Activated naive CD4-positive, alpha-beta T cell treated with anti-CD3 and anti-CD28 coated beads for 36 hours (primary cell): ENCODE measurements around the gene HIGD1B. TPM values are rescaled to one million over a fixed set of nuclear protein-coding genes. Genes with fewer than 3 reads are reported as not detected.

Experiments used
- CTCF ChIA-PET: fragments of 350-600 bp; sonication (Branson Sonifier 250); formaldehyde crosslinking; loops from one replicate; lab custom pipeline; 2021; ENCODE audit warnings: antibody characterized with exemption; lab: Charles Lee
- DNase-seq: peaks from one replicate; pipeline ENCODE4 v3.0.0-alpha.2; 2020
- H3K27ac Mint-ChIP-seq: one replicate; pipeline ENCODE4 v1.8.0; 2021; ENCODE audit warnings: mild to moderate bottlenecking, mixed read lengths
- H3K27me3 Mint-ChIP-seq: one replicate; pipeline ENCODE4 v1.8.0; 2021; ENCODE audit warnings: low read depth, mixed read lengths
- H3K36me3 Mint-ChIP-seq: one replicate; pipeline ENCODE4 v1.8.0; 2021; ENCODE audit warnings: low read depth, mixed read lengths
- H3K4me1 Mint-ChIP-seq: one replicate; pipeline ENCODE4 v1.8.0; 2021; ENCODE audit warnings: low read depth, mixed read lengths
- H3K4me3 Mint-ChIP-seq: one replicate; pipeline ENCODE4 v1.8.0; 2021; ENCODE audit warnings: mild to moderate bottlenecking, moderate library complexity, mixed read lengths
- H3K9me3 Mint-ChIP-seq: one replicate; pipeline ENCODE4 v1.8.0; 2021; ENCODE audit warnings: mixed read lengths
- intact Hi-C: fragments of 100-400 bp; cut with micrococcal nuclease; formaldehyde crosslinking; loops from one replicate; pipeline ENCODE4 v1.15.1; 2023
- total RNA-seq, 2 experiments: library from RNA; stranded (reverse); gene quantifications; one replicate each; pipeline ENCODE4 v1.2.3, GENCODE V29; 2021

HIGD1B gene
- total RNA-seq, 2 experiments from 2014 or later: not detected

- intact Hi-C loops: no loop called here
- peaks cover 10% of the 10 kb centered on the region for H3K4me1 Mint-ChIP-seq
Observed at GRCh38 chr17:44826123-44826790, 21.4 kb upstream of the HIGD1B start.

DNA sequence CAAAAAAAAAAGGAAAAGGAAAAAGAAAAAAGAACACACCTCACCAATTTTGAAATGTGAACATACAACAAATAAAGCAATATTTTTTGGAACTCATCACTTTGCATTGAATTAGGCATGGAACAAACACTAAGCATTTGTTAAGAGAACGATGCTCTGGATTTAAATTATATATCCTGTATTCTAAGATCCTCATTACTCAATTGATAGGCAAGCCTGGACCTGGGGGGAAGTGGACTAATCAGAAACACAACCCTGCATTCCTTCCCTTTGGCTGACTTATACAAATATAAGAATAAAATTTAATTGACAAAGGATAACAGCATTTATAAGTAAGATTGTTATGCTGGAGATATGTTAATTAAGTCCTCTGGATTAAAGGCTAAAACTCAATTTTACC is 19.8 kb upstream of the HIGD1B start:
- H3K9me3 Mint-ChIP-seq: no peaks in the 10 kb centered on the region
- no peak overlapping the region for H3K27ac Mint-ChIP-seq
- CTCF ChIA-PET: interaction anchor here (0.5 to 1.1 kb wide), 3 partner anchors 49 to 493 kb away, joined by 3 to 4 read pairs (median 4); no protein-coding TSS in a partner anchor
- DNase-seq: no peak
- H3K4me1 Mint-ChIP-seq: peaks cover 10% of the 10 kb centered on the region
- intact Hi-C loops: loop anchor here (2.0 kb wide), 1 partner anchor 53 kb away; no protein-coding TSS in a partner anchor
- no peak overlapping the region for H3K4me3 Mint-ChIP-seq
- H3K27me3 Mint-ChIP-seq: peaks cover 39% of the 10 kb centered on the region
- no peaks in the 10 kb centered on the region for H3K36me3 Mint-ChIP-seq

More at GRCh38 chr17:44826123-44826790, 21.4 kb upstream of the HIGD1B start:
- H3K36me3 Mint-ChIP-seq: no peaks in the 10 kb centered on the region
- H3K9me3 Mint-ChIP-seq: no peaks in the 10 kb centered on the region
- CTCF ChIA-PET: interaction anchor here (0.7 to 1.1 kb wide), 4 partner anchors 51 to 488 kb away, joined by 3 to 5 read pairs (median 4); no protein-coding TSS in a partner anchor
- no peak overlapping the region for H3K27ac Mint-ChIP-seq
- peaks cover 32% of the 10 kb centered on the region for H3K27me3 Mint-ChIP-seq
- no peak for DNase-seq
- H3K4me3 Mint-ChIP-seq: no peak overlapping the region

DNA sequence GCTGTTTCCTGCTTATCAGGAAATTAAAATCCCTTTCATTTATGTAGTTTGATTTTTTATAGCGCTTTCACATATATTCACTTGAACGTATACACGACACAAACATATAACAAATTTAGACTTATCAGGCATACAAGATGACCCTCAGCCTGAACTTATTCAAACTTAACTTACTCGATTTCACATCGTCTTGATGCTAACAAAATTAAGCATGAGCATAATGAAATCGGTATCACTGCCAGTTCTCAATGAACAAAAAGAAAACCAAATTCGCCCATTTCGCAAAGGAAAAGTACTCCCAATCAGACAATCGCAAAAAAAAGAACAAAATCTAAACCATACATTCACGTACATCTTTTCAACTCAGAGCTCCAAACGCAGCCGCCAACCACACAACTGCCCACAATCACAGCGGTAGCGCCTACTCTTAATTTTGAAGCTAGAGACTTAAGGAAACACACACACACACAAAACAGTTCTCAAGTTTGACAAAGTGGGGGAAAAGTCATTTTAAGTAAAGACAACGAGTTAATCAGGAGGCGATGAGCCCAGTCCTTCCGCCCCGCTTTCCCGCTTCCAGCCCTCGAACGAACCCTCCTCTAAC is 18.7 kb upstream of the HIGD1B start:
- no peaks in the 10 kb centered on the region for H3K36me3 Mint-ChIP-seq
- intact Hi-C loops: loop anchor here (2.0 kb wide), 1 partner anchor 54 kb away; no protein-coding TSS in a partner anchor
- peak; percentile 43 for DNase-seq
- H3K4me1 Mint-ChIP-seq: peaks cover 10% of the 10 kb centered on the region
- no peak overlapping the region for H3K27ac Mint-ChIP-seq
- peaks cover 40% of the 10 kb centered on the region for H3K27me3 Mint-ChIP-seq
- CTCF ChIA-PET: interaction anchor here (1.1 kb wide), 1 partner anchor 50 kb away, joined by 4 read pairs; no protein-coding TSS in a partner anchor
- no peaks in the 10 kb centered on the region for H3K9me3 Mint-ChIP-seq
- H3K4me3 Mint-ChIP-seq: peak overlapping the region; percentile 77

GRCh38 chr17:44829523-44830358 is 17.9 kb upstream of the HIGD1B start, which contains the start of gene GJC1:
GJC1 (minus strand) TSS chr17:44830287; CDS start chr17:44805817, 24,470 bp downstream.
- H3K36me3 Mint-ChIP-seq: no peaks in the 10 kb centered on the region
- H3K9me3 Mint-ChIP-seq: no peaks in the 10 kb centered on the region
- intact Hi-C loops: loop anchor here (2.0 kb wide), 1 partner anchor 55 kb away; no protein-coding TSS in a partner anchor
- CTCF ChIA-PET: interaction anchor here (0.9 kb wide), 1 partner anchor 19 kb away, joined by 3 read pairs; no protein-coding TSS in a partner anchor
- peak within 1 kb of the TSS; percentile 77 for H3K4me3 Mint-ChIP-seq
- no peak within 1 kb of the TSS for H3K27ac Mint-ChIP-seq
- H3K4me1 Mint-ChIP-seq: peaks cover 10% of the 10 kb centered on the region
- peak; percentile 25 for DNase-seq
- H3K27me3 Mint-ChIP-seq: peaks cover 40% of the 10 kb centered on the region

DNA sequence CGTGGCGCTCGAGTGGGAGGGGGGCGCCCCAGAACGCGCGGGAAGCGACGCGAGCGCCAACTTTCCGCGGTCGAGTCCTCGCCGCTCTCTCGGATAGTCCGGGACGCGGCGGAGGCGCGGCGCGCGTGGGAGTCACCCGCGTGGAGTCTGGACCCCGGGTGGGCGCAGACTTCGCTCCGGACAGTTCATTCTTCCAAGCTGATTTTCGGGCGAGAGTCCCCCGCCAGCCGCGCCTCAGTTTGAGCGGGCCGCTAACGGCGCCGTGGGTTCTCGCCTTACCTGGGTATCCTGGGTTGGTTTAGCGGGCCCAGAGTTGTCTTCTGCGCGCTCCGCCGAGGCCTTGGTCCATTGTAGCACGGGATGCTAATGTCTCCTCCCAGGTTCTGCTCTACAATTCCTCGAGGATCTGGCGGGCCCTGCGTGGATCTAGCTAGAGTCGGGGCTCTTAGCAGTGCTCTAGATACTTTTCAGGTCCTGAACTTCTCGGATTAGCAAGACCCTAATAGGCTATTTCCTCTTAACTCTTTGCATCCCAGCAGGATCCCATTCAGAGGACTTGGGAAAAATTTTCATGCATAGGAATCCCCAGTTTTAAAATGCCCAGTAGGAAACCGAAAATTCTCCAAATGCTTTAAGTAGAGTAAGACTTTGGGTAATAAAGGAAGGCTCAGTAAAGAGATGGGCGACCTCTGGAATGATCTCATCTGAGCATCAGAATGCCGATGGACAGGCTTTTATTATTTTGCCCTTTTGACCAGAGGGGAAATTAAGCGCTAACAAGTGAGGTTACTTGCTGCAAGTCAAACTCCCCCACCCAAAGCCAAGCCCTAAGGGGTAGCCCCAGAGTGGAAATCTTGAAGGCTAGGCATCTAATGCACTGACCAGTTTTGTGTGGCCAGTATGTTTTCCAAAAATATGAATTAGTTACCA is 17.1 kb upstream of the HIGD1B start:
- DNase-seq: peak; percentile 10
- CTCF ChIA-PET: interaction anchor here (0.9 to 1.4 kb wide), 2 partner anchors 18 to 51 kb away, joined by 3 read pairs; no protein-coding TSS in a partner anchor
- H3K4me3 Mint-ChIP-seq: peak overlapping the region; percentile 68
- H3K9me3 Mint-ChIP-seq: no peaks in the 10 kb centered on the region
- peaks cover 38% of the 10 kb centered on the region for H3K27me3 Mint-ChIP-seq
- peaks cover 10% of the 10 kb centered on the region for H3K4me1 Mint-ChIP-seq
- no peaks in the 10 kb centered on the region for H3K36me3 Mint-ChIP-seq
- intact Hi-C loops: loop anchor here (1.0 kb wide), 1 partner anchor 51 kb away; no protein-coding TSS in a partner anchor
- no peak overlapping the region for H3K27ac Mint-ChIP-seq

GRCh38 chr17:44831371-44831770 is 16.3 kb upstream of the HIGD1B start:
- Mint-ChIP-seq H3K4me3 (no peak overlapping the region), H3K27ac (no peak overlapping the region), H3K4me1 (peaks cover 10% of the 10 kb centered on the region), H3K9me3 (no peaks in the 10 kb centered on the region), H3K27me3 (peaks cover 38% of the 10 kb centered on the region), H3K36me3 (no peaks in the 10 kb centered on the region)
- DNase-seq: no peak
- intact Hi-C loops: loop anchor here (1.0 kb wide), 1 partner anchor 52 kb away; no protein-coding TSS in a partner anchor
- CTCF ChIA-PET: interaction anchor here (1.4 kb wide), 1 partner anchor 52 kb away, joined by 3 read pairs; no protein-coding TSS in a partner anchor

DNA sequence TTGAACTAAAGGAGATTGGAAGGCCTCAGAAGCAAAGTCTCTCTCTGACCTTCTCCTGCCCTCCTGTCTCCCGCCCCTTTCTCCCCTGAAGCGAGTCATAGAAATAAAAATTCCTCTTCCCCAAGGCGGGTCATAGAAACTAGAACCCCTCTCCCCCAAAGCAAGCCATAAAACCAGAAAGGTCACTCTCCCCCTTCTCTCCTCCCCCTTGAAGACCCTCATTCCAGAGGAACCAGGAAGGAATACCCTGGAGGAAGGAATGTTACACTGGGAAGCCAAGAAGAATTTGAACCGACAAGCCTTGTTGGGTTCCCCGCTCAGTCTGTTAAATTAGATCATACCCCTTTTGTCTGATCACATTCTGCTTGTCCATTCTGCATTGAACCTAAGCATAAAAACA is 14.9 kb upstream of the HIGD1B start:
- Mint-ChIP-seq H3K4me1 (peaks cover 10% of the 10 kb centered on the region), H3K4me3 (no peak overlapping the region), H3K27me3 (peaks cover 27% of the 10 kb centered on the region), H3K27ac (no peak overlapping the region), H3K9me3 (no peaks in the 10 kb centered on the region), H3K36me3 (no peaks in the 10 kb centered on the region)
- CTCF ChIA-PET: interaction anchor here (1.4 kb wide), 1 partner anchor 54 kb away, joined by 3 read pairs; no protein-coding TSS in a partner anchor
- DNase-seq: no peak
- intact Hi-C loops: no loop called here

- intact Hi-C loops: no loop called here
- no peak for DNase-seq
- H3K36me3 Mint-ChIP-seq: no peaks in the 10 kb centered on the region
- H3K27me3 Mint-ChIP-seq: peaks cover 5% of the 10 kb centered on the region
- H3K4me1 Mint-ChIP-seq: peaks cover 7% of the 10 kb centered on the region
- no peak overlapping the region for H3K27ac Mint-ChIP-seq
- no peak overlapping the region for H3K4me3 Mint-ChIP-seq
- H3K9me3 Mint-ChIP-seq: no peaks in the 10 kb centered on the region
- CTCF ChIA-PET: interaction anchor here (0.5 to 1.1 kb wide), 3 partner anchors 13 to 140 kb away, joined by 3 read pairs; no protein-coding TSS in a partner anchor
Observed at GRCh38 chr17:44837196-44837595, 10.5 kb upstream of the HIGD1B start.

GRCh38 chr17:44840274-44840673 is 7.4 kb upstream of the HIGD1B start:
- CTCF ChIA-PET: no interaction called here
- Mint-ChIP-seq H3K4me3 (no peak overlapping the region), H3K36me3 (no peaks in the 10 kb centered on the region), H3K4me1 (peaks cover 7% of the 10 kb centered on the region), H3K9me3 (no peaks in the 10 kb centered on the region), H3K27me3 (no peaks in the 10 kb centered on the region), H3K27ac (no peak overlapping the region)
- intact Hi-C loops: no loop called here
- DNase-seq: no peak

DNA sequence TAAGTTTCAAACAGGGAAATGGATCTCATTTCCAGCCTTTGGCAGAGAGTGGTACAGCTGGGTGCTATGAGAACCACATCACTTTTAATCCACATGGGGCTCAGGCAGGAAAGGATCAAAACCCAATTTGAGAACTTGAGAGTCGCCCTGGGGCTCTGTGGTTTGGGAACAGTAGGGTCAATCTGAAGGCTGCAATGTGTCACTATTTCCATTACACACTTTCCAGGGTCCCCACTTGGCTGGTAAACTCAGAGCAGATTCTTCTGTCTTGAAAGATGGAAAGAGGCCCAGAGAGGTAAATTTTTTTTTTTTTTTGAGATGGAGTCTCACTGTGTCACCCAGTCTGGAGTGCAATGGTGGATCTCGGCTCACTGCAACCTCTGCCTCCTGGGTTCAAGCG is 6.7 kb upstream of the HIGD1B start:
- no peaks in the 10 kb centered on the region for H3K27me3 Mint-ChIP-seq
- H3K4me3 Mint-ChIP-seq: no peak overlapping the region
- H3K36me3 Mint-ChIP-seq: no peaks in the 10 kb centered on the region
- intact Hi-C loops: no loop called here
- DNase-seq: peak; percentile 13
- H3K27ac Mint-ChIP-seq: no peak overlapping the region
- H3K9me3 Mint-ChIP-seq: no peaks in the 10 kb centered on the region
- CTCF ChIA-PET: no interaction called here
- peaks cover 7% of the 10 kb centered on the region for H3K4me1 Mint-ChIP-seq

DNA sequence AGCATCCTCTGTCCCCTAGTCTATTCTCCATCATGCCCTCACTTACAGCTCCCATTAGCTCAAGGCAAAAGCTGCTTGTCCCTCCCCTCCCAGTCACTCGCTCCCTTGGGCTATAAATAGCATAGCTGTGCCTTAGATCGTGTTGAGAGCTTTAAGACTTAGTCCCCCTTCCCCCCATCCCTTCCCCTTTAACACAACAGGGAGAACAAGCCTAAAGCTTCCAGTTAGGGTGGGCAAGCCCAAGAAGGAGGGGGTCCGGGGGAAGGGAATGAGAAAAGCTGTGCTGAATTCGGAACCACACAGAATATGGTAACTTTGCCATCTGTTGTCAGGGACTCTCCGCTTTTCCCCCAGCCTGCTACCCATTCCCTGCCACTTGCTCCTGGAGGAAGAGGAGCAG is 4.9 kb upstream of the HIGD1B start:
- Mint-ChIP-seq H3K9me3 (no peaks in the 10 kb centered on the region), H3K4me1 (peaks cover 7% of the 10 kb centered on the region), H3K36me3 (no peaks in the 10 kb centered on the region), H3K4me3 (no peak overlapping the region), H3K27ac (no peak overlapping the region), H3K27me3 (no peaks in the 10 kb centered on the region)
- CTCF ChIA-PET: no interaction called here
- no peak for DNase-seq
- intact Hi-C loops: no loop called here
